ENCODE measurements around the gene KANSL1. TPM values are rescaled to one million over a fixed set of nuclear protein-coding genes. Genes with fewer than 3 reads are reported as not detected.
"Not testable (repeated sequence)": the region's sequence is repeated elsewhere in the genome, so short reads cannot be mapped to it uniquely, and the experiment has no call there.

The KANSL1 gene
- polyA plus RNA-seq, 1 donor from 2014 or later, result 65.0 TPM

DNA sequence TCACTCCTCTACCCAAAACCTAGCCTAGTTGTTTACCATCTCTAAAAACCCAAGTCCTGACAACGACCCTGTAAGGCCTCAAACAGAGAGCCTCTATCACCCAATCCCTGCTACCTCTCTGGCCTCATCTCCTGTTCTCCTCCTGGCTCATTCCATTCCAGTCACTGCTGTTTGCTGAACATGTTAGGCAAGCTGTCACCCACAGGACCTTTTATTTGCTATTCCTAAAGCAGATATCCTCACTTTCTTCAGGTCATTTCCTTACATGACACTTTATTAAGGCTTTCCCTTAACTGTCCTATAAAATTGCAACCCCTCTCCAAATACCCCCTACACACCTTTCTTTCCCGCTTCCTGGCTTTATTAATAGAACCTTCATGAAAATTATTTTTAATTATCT, 85.1 kb downstream of the KANSL1 start:
- peaks cover 96% of the 10 kb centered on the region for H3K79me2 ChIP-seq (replicated peaks; ENCODE audit: insufficient read depth, low read length)
- no peak overlapping the region for H3K4me3 ChIP-seq (ENCODE audit: low read length)
- no peaks in the 10 kb centered on the region for H3F3A ChIP-seq (ENCODE audit: insufficient read depth, low read length, poor library complexity, severe bottlenecking)
- no peaks in the 10 kb centered on the region for H3K36me3 ChIP-seq (ENCODE audit: insufficient read depth, low read length)
- peaks cover 39% of the 10 kb centered on the region for H4K20me1 ChIP-seq (ENCODE audit: insufficient read depth)
- no peak overlapping the region for H3K27ac ChIP-seq (ENCODE audit: low read length)
- H3K4me2 ChIP-seq (ENCODE audit: low read length), result no peak overlapping the region
- no peaks in the 10 kb centered on the region for H3K27me3 ChIP-seq (ENCODE audit: insufficient read depth, low read depth, low read length)
- H2AFZ ChIP-seq (ENCODE audit: low read depth, low read length), result no peak overlapping the region
- TF ChIP-seq TAF1 (IDR thresholded peaks at IDR 0.05; ENCODE audit: low read depth) (no peak), RAD21 (conservative IDR thresholded peaks at IDR 0.05) (no peak), POLR2AphosphoS5 (IDR thresholded peaks at IDR 0.05) (no peak), EZH2 (IDR thresholded peaks at IDR 0.05; ENCODE audit: borderline replicate concordance, insufficient read depth, low read length, poor library complexity, severe bottlenecking) (no peak), SMC3 (conservative IDR thresholded peaks at IDR 0.05; ENCODE audit: poor library complexity) (no peak), EP300 (conservative IDR thresholded peaks at IDR 0.05; ENCODE audit: poor library complexity, severe bottlenecking) (no peak), MXI1 (conservative IDR thresholded peaks at IDR 0.05; ENCODE audit: poor library complexity, severe bottlenecking) (no peak)
- TF ChIP-seq, protein P1, sequence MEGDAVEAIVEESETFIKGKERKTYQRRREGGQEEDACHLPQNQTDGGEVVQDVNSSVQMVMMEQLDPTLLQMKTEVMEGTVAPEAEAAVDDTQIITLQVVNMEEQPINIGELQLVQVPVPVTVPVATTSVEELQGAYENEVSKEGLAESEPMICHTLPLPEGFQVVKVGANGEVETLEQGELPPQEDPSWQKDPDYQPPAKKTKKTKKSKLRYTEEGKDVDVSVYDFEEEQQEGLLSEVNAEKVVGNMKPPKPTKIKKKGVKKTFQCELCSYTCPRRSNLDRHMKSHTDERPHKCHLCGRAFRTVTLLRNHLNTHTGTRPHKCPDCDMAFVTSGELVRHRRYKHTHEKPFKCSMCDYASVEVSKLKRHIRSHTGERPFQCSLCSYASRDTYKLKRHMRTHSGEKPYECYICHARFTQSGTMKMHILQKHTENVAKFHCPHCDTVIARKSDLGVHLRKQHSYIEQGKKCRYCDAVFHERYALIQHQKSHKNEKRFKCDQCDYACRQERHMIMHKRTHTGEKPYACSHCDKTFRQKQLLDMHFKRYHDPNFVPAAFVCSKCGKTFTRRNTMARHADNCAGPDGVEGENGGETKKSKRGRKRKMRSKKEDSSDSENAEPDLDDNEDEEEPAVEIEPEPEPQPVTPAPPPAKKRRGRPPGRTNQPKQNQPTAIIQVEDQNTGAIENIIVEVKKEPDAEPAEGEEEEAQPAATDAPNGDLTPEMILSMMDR (IDR thresholded peaks at IDR 0.05; ENCODE audit: poor library complexity, severe bottlenecking), result no peak
- H3K9me3 ChIP-seq (ENCODE audit: low read length), result no peaks in the 10 kb centered on the region
- no peaks in the 10 kb centered on the region for H3K9me2 ChIP-seq (ENCODE audit: insufficient read depth, low read length)
- no peak overlapping the region for H3K9ac ChIP-seq (ENCODE audit: low read length)

DNA sequence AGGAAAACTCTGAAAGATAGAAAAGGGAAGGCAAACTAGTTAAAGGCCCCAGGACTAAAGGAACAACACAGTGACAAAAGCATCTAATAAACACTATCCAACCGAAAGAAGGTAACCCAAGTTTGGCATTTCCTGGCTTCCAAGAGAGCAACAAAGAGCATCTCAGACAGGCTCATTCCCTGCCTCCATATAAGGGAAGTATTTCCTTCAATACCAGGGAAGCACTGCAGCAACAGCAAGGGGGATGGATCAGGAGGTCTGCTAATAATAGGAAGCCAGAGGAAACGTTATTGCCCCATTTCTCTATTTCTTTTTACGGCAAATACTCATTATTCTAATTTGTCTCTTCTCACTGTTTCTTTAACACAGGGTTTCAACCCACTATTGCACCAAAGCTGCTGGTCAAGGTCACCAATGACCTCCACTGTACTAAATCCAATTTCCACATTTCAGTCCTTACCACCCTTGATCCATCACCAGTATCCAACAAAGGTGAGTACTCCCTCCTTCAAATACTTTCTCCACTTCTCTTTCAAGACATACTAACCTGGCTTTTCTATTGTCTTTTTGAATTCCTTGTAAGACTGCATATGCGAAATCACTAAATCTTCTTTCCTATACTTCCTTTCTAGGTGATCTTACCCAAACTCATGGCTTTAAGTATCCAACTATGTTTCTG, 86.1 kb downstream of the KANSL1 start:
- H3K27me3 ChIP-seq (ENCODE audit: insufficient read depth, low read depth, low read length), result no peaks in the 10 kb centered on the region
- TF ChIP-seq POLR2AphosphoS5 (IDR thresholded peaks at IDR 0.05) (no peak), EZH2 (IDR thresholded peaks at IDR 0.05; ENCODE audit: borderline replicate concordance, insufficient read depth, low read length, poor library complexity, severe bottlenecking) (no peak), EP300 (conservative IDR thresholded peaks at IDR 0.05; ENCODE audit: poor library complexity, severe bottlenecking) (no peak), RAD21 (conservative IDR thresholded peaks at IDR 0.05) (no peak), MXI1 (conservative IDR thresholded peaks at IDR 0.05; ENCODE audit: poor library complexity, severe bottlenecking) (no peak), TAF1 (IDR thresholded peaks at IDR 0.05; ENCODE audit: low read depth) (no peak), SMC3 (conservative IDR thresholded peaks at IDR 0.05; ENCODE audit: poor library complexity) (no peak)
- TF ChIP-seq, protein P2, sequence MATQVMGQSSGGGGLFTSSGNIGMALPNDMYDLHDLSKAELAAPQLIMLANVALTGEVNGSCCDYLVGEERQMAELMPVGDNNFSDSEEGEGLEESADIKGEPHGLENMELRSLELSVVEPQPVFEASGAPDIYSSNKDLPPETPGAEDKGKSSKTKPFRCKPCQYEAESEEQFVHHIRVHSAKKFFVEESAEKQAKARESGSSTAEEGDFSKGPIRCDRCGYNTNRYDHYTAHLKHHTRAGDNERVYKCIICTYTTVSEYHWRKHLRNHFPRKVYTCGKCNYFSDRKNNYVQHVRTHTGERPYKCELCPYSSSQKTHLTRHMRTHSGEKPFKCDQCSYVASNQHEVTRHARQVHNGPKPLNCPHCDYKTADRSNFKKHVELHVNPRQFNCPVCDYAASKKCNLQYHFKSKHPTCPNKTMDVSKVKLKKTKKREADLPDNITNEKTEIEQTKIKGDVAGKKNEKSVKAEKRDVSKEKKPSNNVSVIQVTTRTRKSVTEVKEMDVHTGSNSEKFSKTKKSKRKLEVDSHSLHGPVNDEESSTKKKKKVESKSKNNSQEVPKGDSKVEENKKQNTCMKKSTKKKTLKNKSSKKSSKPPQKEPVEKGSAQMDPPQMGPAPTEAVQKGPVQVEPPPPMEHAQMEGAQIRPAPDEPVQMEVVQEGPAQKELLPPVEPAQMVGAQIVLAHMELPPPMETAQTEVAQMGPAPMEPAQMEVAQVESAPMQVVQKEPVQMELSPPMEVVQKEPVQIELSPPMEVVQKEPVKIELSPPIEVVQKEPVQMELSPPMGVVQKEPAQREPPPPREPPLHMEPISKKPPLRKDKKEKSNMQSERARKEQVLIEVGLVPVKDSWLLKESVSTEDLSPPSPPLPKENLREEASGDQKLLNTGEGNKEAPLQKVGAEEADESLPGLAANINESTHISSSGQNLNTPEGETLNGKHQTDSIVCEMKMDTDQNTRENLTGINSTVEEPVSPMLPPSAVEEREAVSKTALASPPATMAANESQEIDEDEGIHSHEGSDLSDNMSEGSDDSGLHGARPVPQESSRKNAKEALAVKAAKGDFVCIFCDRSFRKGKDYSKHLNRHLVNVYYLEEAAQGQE (IDR thresholded peaks at IDR 0.05; ENCODE audit: borderline replicate concordance), result no peak
- TF ChIP-seq, protein P1 (IDR thresholded peaks at IDR 0.05; ENCODE audit: poor library complexity, severe bottlenecking), result no peak
- peaks cover 36% of the 10 kb centered on the region for H4K20me1 ChIP-seq (ENCODE audit: insufficient read depth)
- no peaks in the 10 kb centered on the region for H3K36me3 ChIP-seq (ENCODE audit: insufficient read depth, low read length)
- H2AFZ ChIP-seq (ENCODE audit: low read depth, low read length), result no peak overlapping the region
- H3K9me2 ChIP-seq (ENCODE audit: insufficient read depth, low read length), result no peaks in the 10 kb centered on the region
- H3K9ac ChIP-seq (ENCODE audit: low read length), result no peak overlapping the region
- H3K4me3 ChIP-seq (ENCODE audit: low read length), result no peak overlapping the region
- H3K4me2 ChIP-seq (ENCODE audit: low read length), result no peak overlapping the region
- H3K79me2 ChIP-seq (replicated peaks; ENCODE audit: insufficient read depth, low read length), result peaks cover 99% of the 10 kb centered on the region
- no peaks in the 10 kb centered on the region for H3K9me3 ChIP-seq (ENCODE audit: low read length)
- H3F3A ChIP-seq (ENCODE audit: insufficient read depth, low read length, poor library complexity, severe bottlenecking), result no peaks in the 10 kb centered on the region
- H3K27ac ChIP-seq (ENCODE audit: low read length), result no peak overlapping the region

DNA sequence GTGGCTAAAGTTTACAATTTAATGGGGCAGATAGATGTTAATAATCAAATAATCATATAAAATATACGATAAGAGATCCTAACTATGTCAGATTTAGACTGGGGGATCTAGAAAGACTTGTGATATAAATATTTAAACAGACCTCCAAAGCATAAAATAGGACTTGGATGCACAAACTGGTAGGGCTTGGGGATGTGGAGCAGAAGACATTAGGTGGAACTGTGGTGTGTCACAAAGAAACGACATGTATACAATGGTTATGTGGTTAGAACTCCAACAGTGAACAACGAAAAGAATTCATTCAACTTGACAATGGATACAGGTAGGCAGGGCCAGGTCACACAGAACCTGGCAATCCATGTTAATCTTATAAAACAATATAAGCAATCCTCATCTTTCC, 90.4 kb downstream of the KANSL1 start:
- Histone ChIP-seq H4K20me1 (ENCODE audit: insufficient read depth) (peaks cover 32% of the 10 kb centered on the region), H3K79me2 (replicated peaks; ENCODE audit: insufficient read depth, low read length) (peaks cover 86% of the 10 kb centered on the region)
- not testable (repeated sequence) for H3K4me2 ChIP-seq (ENCODE audit: low read length); H3K4me3 ChIP-seq (ENCODE audit: low read length); H3K9me2 ChIP-seq (ENCODE audit: insufficient read depth, low read length); H3K27me3 ChIP-seq (ENCODE audit: insufficient read depth, low read depth, low read length); H3K9ac ChIP-seq (ENCODE audit: low read length); H3K9me3 ChIP-seq (ENCODE audit: low read length); H3K36me3 ChIP-seq (ENCODE audit: insufficient read depth, low read length); H2AFZ ChIP-seq (ENCODE audit: low read depth, low read length); H3F3A ChIP-seq (ENCODE audit: insufficient read depth, low read length, poor library complexity, severe bottlenecking); H3K27ac ChIP-seq (ENCODE audit: low read length)
